ENCODE measurements around the gene FOXN4. TPM values are rescaled to one million over a fixed set of nuclear protein-coding genes. Genes with fewer than 3 reads are reported as not detected.
A peak's percentile ranks its signal among the peaks of the same experiment; 100 is the strongest.

The FOXN4 gene
- total and polyA plus RNA-seq, 2 of the 13 experiments (the other 11 are each of a cell fraction or from before 2014, with no cell fraction given) = 0.11 TPM; not detected in 1

DNA sequence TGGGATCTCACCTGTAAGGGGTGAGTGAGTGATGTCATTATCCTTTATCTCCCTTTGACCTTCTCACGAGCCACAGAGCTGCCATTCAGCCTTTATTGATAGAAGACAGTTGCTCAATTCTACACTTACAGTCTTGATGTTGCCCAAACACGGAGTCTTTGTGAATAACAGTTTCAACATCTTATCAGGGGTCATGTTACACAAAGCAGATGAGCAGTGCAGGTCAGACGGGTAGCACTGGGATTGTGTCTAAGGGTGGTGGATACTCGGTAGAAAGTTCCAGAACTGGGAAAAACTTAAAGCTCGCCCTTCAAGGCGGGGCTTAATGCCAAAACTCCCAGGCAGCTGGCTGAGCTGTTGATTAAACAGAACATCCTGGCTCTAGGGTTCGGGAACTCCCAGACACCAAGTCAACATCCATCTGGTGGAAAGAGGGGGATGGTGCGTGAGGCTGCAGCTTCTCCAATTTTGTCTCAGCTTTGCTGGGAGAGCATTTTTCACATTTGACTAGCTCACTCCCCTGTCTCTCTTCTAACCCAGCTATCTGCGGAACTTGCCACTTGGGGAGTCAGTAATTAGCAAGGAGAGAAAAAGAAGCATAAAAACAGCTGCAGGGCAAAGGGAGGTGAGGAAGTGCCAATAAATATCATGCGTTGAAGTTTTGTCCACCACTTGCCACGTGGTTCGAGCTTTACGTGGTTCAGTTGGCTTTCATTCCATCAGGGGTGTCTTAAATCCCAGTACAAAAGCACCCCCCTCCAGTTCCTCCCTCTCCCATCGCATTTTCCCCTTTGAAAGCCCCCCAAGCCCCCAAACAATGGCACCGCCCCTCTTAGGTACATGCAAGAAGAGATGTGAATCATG, 31.0 kb downstream of the FOXN4 start (continued):
- TF ChIP-seq, protein P1, sequence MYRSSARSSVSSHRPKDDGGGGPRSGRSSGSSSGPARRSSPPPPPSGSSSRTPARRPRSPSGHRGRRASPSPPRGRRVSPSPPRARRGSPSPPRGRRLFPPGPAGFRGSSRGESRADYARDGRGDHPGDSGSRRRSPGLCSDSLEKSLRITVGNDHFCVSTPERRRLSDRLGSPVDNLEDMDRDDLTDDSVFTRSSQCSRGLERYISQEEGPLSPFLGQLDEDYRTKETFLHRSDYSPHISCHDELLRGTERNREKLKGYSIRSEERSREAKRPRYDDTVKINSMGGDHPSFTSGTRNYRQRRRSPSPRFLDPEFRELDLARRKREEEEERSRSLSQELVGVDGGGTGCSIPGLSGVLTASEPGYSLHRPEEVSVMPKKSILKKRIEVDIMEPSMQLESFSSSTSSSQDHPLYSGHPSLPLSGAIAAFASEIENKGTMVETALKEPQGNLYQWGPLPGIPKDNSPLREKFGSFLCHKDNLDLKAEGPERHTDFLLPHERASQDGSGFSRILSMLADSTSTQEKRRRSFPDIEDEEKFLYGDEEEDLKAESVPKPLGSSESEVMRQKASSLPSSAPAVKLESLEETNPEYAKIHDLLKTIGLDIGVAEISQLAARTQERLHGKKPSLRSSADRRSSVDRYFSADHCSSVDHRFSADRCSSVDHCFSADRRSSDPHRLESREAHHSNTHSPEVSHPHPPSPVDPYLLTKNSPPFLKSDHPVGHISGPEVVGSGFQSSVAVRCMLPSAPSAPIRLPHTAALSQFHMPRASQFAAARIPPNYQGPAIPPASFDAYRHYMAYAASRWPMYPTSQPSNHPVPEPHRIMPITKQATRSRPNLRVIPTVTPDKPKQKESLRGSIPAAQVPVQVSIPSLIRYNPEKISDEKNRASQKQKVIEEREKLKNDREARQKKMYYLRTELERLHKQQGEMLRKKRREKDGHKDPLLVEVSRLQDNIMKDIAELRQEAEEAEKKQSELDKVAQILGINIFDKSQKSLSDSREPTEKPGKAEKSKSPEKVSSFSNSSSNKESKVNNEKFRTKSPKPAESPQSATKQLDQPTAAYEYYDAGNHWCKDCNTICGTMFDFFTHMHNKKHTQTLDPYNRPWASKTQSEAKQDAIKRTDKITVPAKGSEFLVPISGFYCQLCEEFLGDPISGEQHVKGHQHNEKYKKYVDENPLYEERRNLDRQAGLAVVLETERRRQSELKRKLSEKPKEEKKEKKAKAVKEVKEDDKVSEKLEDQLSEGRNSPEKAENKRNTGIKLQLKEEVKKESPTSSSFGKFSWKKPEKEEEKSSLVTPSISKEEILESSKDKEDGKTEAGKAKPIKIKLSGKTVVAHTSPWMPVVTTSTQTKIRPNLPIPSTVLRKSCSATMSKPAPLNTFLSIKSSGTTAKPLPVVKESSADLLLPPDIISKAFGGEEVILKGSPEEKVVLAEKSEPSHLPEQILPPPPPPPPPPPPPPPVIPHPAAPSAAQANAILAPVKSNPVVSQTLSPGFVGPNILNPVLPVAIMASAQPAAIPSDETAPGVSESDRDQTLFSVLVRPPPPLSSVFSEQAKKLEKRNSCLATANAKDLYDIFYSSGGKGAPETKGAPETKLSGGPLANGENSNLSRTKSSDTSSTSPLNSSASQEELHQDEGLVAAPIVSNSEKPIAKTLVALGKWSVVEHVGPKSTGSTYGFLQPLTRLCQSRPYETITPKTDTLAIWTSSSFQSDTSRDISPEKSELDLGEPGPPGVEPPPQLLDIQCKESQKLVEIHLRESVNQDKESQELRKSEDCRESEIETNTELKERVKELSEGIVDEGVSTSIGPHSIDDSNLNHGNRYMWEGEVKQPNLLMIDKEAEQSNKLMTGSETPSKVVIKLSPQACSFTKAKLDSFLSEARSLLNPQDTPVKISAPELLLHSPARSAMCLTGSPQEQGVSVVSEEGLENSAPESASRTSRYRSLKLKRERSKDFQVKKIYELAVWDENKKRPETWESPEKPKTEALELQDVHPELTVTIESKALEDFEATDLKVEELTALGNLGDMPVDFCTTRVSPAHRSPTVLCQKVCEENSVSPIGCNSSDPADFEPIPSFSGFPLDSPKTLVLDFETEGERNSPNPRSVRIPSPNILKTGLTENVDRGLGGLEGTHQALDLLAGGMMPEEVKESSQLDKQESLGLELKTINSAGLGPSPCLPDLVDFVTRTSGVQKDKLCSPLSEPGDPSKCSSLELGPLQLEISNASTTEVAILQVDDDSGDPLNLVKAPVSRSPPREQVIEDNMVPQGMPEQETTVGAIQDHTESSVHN (CRISPR knock-in tag; IDR thresholded peaks at IDR 0.05) = no peak
- TF ChIP-seq ZNF652 (CRISPR knock-in tag; IDR thresholded peaks at IDR 0.05; ENCODE audit: borderline replicate concordance, low read depth) (no peak), MAFG (CRISPR knock-in tag; IDR thresholded peaks at IDR 0.05) (no peak), NR2F1 (CRISPR knock-in tag; IDR thresholded peaks at IDR 0.05) (peak; percentile 84 to 86), CERS6 (CRISPR knock-in tag; IDR thresholded peaks at IDR 0.05) (no peak), RAD21 (CRISPR knock-in tag; IDR thresholded peaks at IDR 0.05) (no peak; the same call in 1 of the 2 replicates), ZBTB10 (CRISPR knock-in tag; IDR thresholded peaks at IDR 0.05; ENCODE audit: borderline replicate concordance) (no peak), SP2 (CRISPR knock-in tag; IDR thresholded peaks at IDR 0.05) (no peak), NFIB (CRISPR knock-in tag; IDR thresholded peaks at IDR 0.05; ENCODE audit: borderline replicate concordance) (no peak), HMGA1 (CRISPR knock-in tag; conservative IDR thresholded peaks at IDR 0.05) (no peak), SKI (IDR thresholded peaks at IDR 0.05; ENCODE audit: partially characterized antibody) (peak; percentile 81), ZFYVE20 (CRISPR knock-in tag; IDR thresholded peaks at IDR 0.05; ENCODE audit: borderline replicate concordance, low read depth) (no peak), RXRB (CRISPR knock-in tag; IDR thresholded peaks at IDR 0.05; ENCODE audit: borderline replicate concordance) (peak; percentile 85), ZFP36L2 (CRISPR knock-in tag; IDR thresholded peaks at IDR 0.05) (no peak), ZBTB8A (CRISPR knock-in tag; IDR thresholded peaks at IDR 0.05; ENCODE audit: borderline replicate concordance, low read depth) (no peak), ZSCAN22 (CRISPR knock-in tag; IDR thresholded peaks at IDR 0.05) (peak; percentile 83), YEATS4 (CRISPR knock-in tag; IDR thresholded peaks at IDR 0.05; ENCODE audit: borderline replicate concordance) (no peak)
